Ishikawa (cell line): Measurements from ENCODE around the gene TNK2.

Source experiments
- CREB1 ChIP-seq: IDR thresholded peaks from 2 replicates; pipeline ENCODE4 v1.6.1; 2012; ENCODE audit warnings: low read depth
- REST ChIP-seq: IDR thresholded peaks from 2 replicates; pipeline ENCODE4 v1.6.1; 2012; ENCODE audit warnings: low read depth, mild to moderate bottlenecking
- YY1 ChIP-seq: IDR thresholded peaks from 2 replicates; pipeline ENCODE4 v1.6.1; 2012; ENCODE audit warnings: low read depth

GRCh38 chr3:195815169-195815771 is 93.1 kb downstream of the TNK2 start:
- TF ChIP-seq YY1 (no peak), REST (peak; percentile 69), CREB1 (no peak; the same call in 1 of the 2 replicates)
